ENCODE data around the gene CDNF. TPM values are rescaled to one million over a fixed set of nuclear protein-coding genes. Genes with fewer than 3 reads are reported as not detected.

The CDNF gene
- total and polyA plus RNA-seq, 11 donors, result 0.61 to 5.4 (median 2.8) TPM

GRCh38 chr10:14810969-14811953, 26.6 kb downstream of the CDNF start:
- H3K27ac ChIP-seq, result no peak overlapping the region
- ATAC-seq (no peak), DNase-seq (no peak)
- peaks cover 0 to 8% (median 0%) of the 10 kb centered on the region in 12 donors for H3K4me1 ChIP-seq
- H3K9me3 ChIP-seq, result no peaks in the 10 kb centered on the region
- 73 to 76% (median 73%) methylated on average over 8 to 9 of the region's 9 CpGs for WGBS, 4 donors
- no peaks in the 10 kb centered on the region for H3K36me3 ChIP-seq
- TF ChIP-seq POLR2A (IDR thresholded peaks at IDR 0.05), result no peak
- no peak for TF ChIP-seq CTCF (IDR thresholded peaks at IDR 0.05)
- intact Hi-C loops (cut with DNase I), result no loop called here
- no peak overlapping the region for H3K4me3 ChIP-seq
- H3K27me3 ChIP-seq, result no peaks in the 10 kb centered on the region

GRCh38 chr10:14806318-14806717, 31.5 kb downstream of the CDNF start:
- no peaks in the 10 kb centered on the region for H3K27me3 ChIP-seq
- H3K36me3 ChIP-seq, result no peaks in the 10 kb centered on the region
- no peaks in the 10 kb centered on the region for H3K4me1 ChIP-seq
- no peak for ATAC-seq
- no peak for TF ChIP-seq CTCF (IDR thresholded peaks at IDR 0.05)
- TF ChIP-seq POLR2A (IDR thresholded peaks at IDR 0.05), result no peak
- DNase-seq, result no peak
- intact Hi-C loops (cut with DNase I), result no loop called here
- peaks cover 0 to 3% (median 0%) of the 10 kb centered on the region in 12 donors for H3K9me3 ChIP-seq
- 72 to 78% (median 75%) methylated on average over 3 of the region's 3 CpGs for WGBS, 4 donors
- H3K27ac ChIP-seq, result no peak overlapping the region
- H3K4me3 ChIP-seq, result no peak overlapping the region

- Histone ChIP-seq H3K27ac (no peak overlapping the region), H3K9me3 (peaks cover 0 to 3% (median 0%) of the 10 kb centered on the region in 12 donors), H3K4me1 (no peaks in the 10 kb centered on the region), H3K27me3 (no peaks in the 10 kb centered on the region), H3K36me3 (no peaks in the 10 kb centered on the region), H3K4me3 (no peak overlapping the region)
- WGBS, 4 donors, result 0 to 93% (median 41%) methylated on average over 1 of the region's 1 CpG
- intact Hi-C loops (cut with DNase I), result no loop called here
- DNase-seq, result no peak
- no peak for ATAC-seq
- TF ChIP-seq POLR2A (IDR thresholded peaks at IDR 0.05) (no peak), CTCF (IDR thresholded peaks at IDR 0.05) (no peak)
Observed at GRCh38 chr10:14803827-14804226, 34.0 kb downstream of the CDNF start.

- Histone ChIP-seq H3K4me3 (no peak overlapping the region), H3K27ac (no peak overlapping the region), H3K9me3 (peaks cover 0 to 3% (median 0%) of the 10 kb centered on the region in 12 donors), H3K27me3 (no peaks in the 10 kb centered on the region), H3K36me3 (no peaks in the 10 kb centered on the region), H3K4me1 (no peaks in the 10 kb centered on the region)
- intact Hi-C loops (cut with DNase I), result no loop called here
- 34 to 43% (median 37%) methylated on average over 5 of the region's 5 CpGs for WGBS, 4 donors
- ATAC-seq (no peak), DNase-seq (no peak)
- TF ChIP-seq POLR2A (IDR thresholded peaks at IDR 0.05) (no peak), CTCF (IDR thresholded peaks at IDR 0.05) (no peak)
Observed at GRCh38 chr10:14801723-14802122, 36.1 kb downstream of the CDNF start.

Measured in heart left ventricle (tissue), 16 donors.